HTERT RPE-1 (cell line): ENCODE results near the gene CDK19.
"Not testable (repeated sequence)": the region's sequence is repeated elsewhere in the genome, so short reads cannot be mapped to it uniquely, and the experiment has no call there.

Experiments used
- in situ Hi-C: fragments of 300-500 bp; cut with MboI; formaldehyde crosslinking; loops from 4 replicates; pipeline ENCODE4 v1.14.3; 2020; ENCODE audit warnings: low sequenced_read_pairs

CDK19 gene

DNA sequence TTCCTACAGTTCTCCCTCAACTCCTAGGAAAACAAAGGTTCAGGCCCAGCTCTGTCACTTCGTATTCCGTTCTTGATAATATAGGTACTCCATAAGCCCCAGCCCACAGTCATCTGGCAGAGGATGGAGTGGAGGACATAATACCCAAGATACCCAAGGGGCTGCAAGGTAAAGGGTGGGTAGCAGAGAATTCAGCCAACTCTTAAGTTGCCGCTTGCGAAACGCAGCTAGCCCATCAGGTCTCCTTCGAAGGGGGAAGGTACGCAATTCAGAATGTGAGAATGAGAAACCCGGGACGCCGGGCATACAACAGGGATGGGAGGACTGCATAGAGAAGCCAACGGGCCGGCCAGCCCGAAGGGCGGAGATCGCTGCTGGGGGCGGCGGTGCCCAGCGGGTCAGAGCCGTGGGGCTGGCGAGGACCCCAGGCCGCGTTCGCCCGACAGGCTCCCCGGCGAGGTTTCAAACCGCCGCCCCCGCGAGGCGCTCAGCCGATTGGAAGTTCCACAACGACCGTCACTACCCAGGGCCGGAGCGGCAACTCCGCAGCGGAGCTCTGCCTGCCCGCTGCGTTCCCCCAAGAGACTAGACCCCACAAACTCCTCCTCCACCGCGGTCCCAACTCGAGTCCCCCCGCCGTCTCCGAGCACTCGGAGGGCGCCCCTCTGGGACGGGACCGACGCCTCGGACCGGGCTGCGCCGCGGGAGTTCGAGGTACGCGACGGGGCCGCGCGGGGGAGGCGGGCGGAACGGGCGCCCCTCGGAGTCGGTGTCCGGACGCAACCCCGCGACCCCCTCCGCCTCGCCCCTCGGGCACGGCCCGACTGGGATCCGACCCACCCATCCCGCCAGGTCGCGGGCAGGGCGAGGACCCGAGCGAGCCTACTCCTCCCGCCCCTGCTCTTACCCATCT is 911 bp downstream of the CDK19 start:
- in situ Hi-C loops, result no loop called here

DNA sequence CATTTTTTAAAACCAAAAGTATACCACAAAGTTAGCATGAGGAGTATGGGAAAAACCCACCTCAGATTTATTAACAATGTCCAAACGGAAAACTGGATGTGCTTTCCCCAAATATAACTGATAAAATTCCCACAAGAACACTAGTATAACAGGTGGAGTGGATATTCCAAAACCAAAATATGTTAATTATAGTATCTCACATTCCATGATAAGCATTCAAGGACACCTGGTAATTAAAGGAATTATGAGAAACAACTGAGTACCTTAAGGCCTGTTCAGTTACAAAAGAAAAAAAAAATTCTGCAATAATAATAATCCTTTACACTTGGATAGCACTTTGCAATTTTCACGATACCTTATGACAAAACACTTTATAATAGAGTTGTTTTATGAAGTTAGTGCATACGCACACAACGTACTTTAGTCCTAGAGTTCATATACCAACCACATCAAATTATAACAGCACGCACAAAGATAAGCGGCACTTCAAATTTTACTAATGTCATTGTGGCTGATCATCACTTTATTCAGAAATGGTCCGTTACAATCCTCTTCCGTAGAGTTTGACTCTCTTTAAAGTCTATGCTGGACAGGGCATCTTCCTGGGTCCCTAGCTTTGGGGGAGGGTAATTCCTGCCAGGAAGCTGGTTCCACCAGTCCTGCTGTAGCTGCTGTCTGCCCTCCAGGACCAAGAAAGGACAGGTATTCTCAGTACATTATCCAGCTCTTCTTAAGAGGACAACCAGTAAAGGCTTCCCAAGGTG is 1.7 kb downstream of the CDK19 start:
- in situ Hi-C loops, result no loop called here

DNA sequence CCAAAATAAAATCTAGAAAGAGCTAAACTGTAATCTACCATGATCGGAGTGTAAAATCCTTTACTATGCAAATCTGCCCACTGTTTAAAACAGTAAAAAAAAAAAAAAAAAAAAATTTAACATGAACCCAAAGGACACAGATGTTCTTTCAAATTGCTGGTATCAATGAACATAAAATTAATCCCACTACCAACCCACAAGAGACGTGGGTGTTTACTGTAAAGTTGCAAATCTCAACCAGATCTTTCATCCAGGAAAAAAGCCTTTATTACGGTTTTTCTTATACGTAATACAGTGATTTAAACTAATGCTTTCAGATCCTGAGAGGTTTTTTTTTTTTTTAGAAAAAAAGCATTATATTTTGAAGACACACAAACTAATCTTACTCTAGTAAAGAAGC is 2.5 kb downstream of the CDK19 start:
- in situ Hi-C loops, result no loop called here

DNA sequence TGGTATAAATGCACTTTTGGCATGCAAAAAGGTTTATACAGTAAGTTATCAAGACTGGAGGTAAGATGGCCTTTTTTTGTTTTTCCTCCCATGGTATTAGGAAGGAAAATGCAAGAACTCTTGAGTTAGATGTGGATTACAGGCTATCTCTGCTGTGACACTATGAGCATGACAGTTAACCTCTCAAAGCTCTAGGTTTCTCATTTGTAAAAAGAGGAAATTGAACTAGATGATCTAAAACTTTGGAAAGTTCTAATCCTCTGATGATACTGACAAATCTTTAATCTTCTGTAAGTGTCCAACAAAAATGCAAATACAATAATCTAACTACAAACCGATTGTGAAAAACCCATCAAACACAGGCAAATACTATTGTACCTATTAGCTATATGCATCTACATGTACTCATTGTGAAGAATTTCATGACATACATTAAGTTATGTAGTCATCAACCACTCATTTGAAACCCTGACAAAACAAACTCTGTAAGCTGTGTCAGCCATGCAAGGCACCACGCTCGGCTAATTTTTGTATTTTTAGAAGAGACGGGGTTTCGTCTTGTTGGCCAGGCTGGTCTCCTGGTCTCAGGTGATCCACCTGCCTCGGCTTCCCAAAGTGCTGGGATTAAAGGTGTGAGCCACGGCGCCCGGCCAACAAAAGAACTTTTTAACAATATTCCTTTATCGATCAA is 4.2 kb downstream of the CDK19 start:
- in situ Hi-C loops, result no loop called here

DNA sequence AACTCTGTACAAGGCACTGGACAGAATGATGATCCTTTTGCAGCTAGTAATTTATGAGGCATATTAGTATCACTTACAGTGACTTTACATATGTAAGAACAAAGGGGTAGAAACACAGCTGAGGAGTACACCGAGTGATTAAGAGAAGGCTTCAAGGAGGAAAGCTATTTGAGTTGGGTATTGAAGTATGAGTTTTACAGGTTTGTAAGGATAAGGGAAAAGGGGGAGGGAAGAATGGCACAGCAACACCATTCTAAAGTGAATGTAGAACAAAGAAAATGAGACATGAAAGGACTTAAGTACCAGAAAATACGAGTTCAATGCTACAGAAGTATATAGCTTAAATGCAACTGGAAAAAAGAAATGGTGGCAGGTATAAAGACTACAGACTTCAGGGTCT is 5.5 kb downstream of the CDK19 start:
- in situ Hi-C loops, result no loop called here

DNA sequence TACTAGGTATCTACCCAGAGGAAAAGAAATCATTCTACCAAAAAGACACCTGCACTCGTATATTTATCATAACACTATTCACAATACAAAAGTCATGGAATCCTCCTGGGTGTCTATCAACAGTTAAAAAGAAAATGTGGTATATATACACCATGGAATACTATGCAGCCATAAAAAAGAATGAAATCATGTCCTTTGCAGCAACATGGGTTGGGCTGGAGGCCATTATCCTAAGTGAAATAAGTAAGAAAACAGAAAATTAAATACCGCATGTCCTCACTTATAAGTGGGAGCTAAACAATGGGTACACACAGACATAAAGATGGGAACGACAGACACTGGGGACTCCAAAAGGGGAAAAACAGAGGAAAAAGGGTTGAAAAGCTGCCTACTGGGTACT is 13.1 kb downstream of the CDK19 start:
- in situ Hi-C loops, result not testable (repeated sequence)

DNA sequence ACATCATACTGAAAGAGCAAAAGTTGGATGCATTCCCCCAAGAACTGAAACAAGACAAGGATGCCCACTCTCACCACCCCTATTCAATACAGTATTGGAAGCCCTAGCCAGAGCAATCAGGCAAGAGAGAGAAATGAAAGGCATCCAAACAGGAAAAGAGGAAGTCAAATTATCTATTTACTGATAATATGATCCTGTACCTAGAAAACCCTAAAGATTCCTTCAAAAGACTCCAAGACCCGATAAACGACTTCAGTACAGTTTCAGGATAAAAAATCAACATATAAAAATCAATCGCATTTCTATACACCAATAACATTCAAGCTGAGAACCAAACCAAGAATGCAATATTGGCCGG is 14.5 kb downstream of the CDK19 start:
- in situ Hi-C loops, result no loop called here

DNA sequence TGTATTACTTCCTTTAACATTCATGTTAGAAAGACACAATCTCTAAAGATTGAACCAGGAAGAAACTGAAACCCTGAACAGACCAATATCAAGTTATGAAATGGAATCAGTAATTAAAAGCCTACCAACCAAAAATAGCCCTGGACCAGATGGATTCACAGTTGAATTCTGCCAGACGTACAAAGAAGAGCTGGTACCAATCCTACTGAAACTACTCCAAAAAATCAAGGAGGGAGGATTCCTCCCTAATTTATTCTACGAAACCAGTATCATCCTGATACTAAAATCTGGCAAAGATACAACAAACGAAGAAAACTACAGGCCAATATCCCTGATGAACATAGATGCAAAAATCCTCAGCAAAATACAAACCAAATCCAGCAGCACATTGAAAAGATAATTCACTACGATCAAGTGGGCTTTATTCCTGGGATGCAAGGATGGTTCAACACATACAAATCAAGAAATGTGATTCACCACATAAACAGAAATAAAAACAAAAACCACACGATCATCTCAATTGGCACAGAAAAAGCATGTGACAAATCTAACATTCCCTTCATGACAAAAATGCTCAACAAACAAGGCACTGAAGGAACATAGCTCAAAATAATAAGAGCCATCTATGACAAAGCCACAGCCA is 15.0 kb downstream of the CDK19 start:
- in situ Hi-C loops, result no loop called here

DNA sequence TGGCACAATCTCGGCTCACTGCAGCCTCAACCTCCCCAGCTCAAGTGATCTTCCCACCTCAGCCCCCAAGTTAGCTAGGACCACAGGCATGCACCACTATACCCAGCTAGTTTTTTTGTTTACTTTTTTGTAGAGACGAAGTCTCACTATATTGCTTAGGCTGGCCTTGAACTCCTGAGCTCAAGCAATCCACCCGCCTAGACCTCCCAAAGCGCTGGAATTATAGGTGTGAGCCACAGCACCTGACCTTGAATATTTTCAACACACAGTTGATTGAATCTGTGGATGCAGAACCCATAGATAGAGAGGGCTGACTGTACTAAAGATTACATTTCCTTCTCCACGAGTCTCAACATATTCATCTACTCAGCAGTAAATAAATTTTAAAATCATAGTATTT is 15.6 kb downstream of the CDK19 start:
- in situ Hi-C loops, result no loop called here

DNA sequence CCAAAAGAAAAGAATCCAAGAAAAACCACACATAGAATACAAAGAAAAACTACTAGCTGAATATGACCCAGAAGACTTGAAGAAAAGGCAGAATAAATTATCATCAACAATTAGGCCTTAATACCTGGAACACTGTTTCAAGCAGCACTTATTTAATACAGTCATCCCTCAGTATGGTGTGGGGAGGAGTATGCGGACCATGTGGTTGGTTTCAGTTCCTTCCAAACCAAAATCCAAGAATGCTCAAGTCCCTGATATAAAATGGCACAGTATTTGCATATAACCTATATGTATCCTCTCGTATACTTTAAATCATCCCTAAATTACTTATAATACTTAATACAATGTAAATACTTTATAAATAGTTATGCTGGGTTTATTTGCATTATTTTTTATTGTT is 16.1 kb downstream of the CDK19 start:
- in situ Hi-C loops, result no loop called here

DNA sequence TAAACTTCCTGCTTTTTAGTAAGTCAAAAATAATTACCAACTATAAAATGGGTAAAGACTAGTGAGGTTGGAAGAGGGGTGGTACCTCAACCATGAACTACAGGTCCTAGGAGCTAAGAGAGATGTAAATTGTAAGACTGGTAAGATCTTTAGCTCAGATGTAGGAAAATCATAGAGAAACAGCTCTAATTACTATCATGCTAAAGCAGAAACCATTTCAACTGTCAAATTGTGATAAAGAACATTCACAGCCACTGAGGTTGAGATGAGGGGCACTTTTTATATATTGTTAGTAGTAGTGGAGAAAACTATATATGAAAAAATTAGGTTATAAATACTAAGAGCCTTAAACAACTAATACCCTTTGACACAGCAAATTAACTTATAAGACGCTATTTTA is 20.0 kb downstream of the CDK19 start:
- in situ Hi-C loops, result no loop called here

DNA sequence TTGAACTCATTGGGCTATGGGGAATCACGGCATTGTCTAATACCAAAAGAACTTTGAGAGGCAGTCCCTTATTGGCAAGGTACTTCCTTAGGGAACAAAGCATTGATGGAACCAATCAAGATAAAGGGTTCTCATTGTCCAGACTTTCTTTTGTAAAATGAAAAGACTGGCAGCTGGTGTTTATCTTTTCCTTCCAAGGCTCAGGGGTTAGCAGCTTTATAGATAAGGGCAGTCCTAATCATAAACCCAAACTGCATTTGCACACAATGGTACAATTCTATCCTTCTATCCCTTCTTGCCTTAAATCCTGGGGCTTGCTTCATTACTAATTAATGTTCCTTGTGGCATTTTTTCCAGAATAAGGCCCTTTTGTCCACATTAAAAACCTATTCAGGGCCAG is 28.6 kb downstream of the CDK19 start:
- in situ Hi-C loops, result no loop called here

DNA sequence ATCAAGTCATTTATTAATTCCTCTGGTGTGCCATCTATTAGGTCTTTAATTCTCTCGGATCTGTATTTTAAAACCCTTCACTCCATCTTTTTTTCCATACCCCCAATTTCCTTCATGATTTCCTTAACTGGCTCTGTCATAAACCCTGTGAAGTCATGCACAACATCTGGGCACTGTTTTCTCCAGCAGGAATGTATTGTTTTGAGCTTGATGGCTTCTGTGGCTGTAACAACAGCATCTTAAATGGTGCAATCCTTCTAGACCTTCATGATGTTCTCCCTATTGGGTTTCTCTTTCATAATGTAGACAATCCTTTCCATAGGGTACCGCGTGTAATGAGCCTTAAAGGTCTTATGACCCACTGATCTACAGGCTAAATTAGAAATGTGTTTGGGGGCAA is 29.0 kb downstream of the CDK19 start:
- in situ Hi-C loops, result no loop called here

DNA sequence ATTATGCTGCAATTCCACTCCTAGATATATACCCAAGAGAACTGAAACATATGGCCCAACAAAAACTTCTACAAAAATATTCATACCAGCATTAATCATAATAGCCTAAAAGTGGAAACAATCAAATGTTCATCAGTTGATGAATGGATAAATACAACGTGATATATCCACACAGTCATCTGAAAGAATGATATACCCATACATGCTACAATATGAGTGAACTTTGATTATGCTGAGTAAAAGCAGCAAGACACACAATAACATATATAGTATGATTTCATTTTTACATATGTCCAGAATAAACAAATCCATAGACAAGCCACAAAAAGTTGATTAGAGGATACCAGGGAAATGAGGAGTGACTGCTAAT is 30.7 kb downstream of the CDK19 start:
- in situ Hi-C loops, result no loop called here

DNA sequence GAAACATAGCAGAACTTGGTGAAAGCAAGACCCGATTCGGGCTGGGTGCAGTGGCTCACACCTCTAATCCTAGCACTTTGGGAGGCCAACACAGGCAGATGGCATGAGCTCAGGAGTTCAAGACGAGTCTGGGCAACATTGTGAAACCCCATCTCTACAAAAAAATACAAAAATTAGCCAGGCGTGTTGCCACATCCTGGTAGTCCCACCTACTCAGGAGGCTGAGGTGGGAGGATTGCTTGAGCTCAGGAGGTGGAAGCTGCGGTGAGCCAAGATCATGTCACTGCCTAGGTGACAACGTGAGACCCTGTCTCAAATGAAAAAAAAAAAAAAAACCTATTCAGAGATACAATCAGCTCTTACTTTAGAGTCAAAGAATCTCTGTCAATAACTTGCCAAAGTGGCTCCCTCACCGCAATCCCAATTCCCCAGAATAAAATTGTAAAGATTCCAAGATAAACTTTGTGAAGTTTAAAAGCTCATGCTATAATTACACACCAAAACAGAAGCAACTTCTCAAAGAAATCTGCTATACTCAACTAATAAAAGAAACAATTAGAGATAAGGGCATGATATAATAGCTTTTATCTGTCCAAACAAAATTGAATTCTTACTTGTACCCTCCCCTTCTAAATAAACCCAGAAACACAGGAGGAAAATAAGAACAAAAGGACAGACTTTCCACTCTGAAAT is 33.6 kb downstream of the CDK19 start:
- in situ Hi-C loops, result no loop called here

DNA sequence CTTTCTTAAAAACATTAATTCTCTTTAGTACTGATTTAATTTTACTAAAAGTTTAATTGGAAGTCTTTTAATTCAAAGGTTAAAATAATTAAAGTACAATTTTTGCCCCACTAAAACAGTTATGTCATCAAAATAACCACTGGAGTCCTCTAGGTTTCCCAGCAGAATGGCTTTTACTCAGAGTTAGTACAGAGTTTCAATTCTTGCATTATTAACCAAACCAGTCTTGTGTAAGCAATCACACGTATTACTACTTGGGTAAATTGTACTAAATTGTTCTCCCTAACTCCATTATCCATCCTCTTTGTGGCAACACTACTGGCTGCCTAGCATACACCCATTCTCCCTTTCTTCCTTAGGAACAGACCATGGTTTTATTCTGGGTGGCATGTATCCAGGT is 36.9 kb downstream of the CDK19 start:
- in situ Hi-C loops, result no loop called here

DNA sequence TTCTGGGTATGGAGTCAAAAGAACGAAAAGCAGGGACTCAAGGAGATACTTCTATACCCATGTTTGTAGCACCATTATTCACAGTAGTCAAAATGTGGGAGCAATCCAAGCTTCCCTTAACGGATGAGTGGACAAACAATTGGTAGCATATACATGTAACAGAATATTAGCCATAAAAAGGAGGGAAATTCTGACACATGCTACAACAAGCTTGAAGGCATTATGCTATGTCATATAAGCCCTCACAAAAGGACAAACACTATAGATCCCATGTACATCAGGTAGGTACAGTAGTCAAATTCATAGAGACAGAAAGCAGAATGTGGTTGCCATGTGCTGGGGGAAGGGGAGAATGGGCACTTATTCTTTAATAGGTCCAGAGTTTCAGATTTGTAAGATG is 37.6 kb downstream of the CDK19 start:
- in situ Hi-C loops, result no loop called here

DNA sequence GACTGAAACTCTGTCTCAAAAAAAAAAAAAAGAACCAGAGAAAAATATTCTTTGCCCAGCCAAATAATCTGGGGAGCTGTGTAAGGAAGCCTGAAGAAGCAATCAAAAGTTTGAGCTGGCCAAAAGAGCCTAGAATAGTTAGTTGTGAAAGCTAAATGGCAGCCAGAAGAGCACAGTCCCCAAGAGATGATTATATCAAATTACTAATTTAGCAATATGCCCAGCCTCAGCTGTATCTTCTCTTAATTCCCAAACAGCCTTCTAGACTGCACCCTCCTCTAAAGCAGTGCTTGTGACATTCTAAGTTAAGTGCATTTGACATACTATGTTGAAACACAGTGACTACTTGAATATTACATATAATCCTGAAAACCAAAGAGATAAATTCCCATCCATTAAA is 38.9 kb downstream of the CDK19 start:
- in situ Hi-C loops, result no loop called here

DNA sequence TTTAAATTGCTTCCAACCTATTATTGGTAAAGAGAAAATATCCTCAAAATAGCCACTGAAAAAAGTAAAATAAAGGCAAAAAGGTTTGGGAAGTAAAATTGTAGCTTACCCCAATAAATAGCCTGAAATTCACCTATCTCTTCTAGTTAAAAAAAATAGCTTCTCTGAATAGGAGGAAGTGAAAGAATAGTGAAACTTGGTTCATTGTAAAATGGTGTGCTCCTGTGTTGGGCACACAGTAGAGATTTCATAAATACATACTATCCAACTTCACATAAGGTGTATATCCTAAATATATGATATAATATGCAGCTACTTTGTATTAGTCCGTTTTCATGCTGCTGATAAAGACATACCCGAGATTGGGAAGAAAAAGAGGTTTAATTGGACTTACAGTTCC is 45.3 kb downstream of the CDK19 start:
- in situ Hi-C loops, result no loop called here

DNA sequence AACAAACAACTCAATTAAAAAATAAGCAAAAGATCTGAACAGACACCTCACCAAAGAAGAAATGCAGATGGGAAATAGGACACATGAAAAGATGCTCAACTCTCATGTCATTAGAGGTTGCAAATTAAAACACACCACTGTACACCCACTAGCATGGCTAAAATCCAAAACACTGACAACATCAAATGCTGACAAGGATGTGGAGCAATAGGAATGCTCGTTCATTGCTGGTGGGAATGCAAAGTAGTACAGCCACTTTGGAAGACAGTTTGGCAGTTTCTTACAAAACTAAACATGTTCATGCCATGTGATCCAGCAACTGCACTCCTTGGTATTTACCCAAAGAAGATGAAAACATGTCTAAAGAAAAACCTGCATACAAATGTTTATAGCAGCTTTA is 47.2 kb downstream of the CDK19 start:
- in situ Hi-C loops, result no loop called here

DNA sequence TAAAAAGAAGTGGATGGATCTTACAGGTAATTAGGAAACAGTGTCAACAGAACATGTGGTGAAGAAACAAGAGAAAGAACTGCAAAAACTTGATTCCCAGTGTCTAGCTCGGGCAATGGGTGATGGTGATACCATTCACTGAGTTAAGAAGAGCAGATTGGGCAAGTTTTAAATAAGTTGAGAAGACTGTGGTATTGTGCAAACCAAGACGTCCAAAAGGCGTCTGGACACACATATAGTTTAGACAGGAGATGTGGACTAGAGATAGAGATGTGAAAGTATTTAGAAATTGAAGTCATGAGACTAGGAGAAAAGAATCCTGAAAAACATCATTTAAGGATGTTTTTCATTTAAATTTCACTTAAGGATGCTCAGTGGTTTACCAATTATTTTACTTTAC is 53.9 kb downstream of the CDK19 start:
- in situ Hi-C loops, result no loop called here
